Globus pallidus (tissue), 1 donor: ENCODE measurements around the gene TMSB15B.
"Not testable (repeated sequence)": the region's sequence is repeated elsewhere in the genome, so short reads cannot be mapped to it uniquely, and the experiment has no call there.

Source experiments
- DNase-seq: peaks from one replicate; pipeline ENCODE4 v3.0.0-alpha.2; 2015; ENCODE audit warnings: low spot score

The TMSB15B gene

GRCh38 chrX:103962411-103963278 is at the start of gene TMSB15B:
TMSB15B (plus strand) TSS chrX:103962627.
- not testable (repeated sequence) for DNase-seq

GRCh38 chrX:103913356-103914020 is 48.9 kb upstream of the TMSB15B start:
- no peak for DNase-seq

GRCh38 chrX:103918050-103918449 is 44.4 kb upstream of the TMSB15B start:
- peak; percentile 42 for DNase-seq

GRCh38 chrX:103918571-103919269 is 43.7 kb upstream of the TMSB15B start:
- DNase-seq: peak; percentile 32

- DNase-seq: peak; percentile 16
These were observed 43.2 kb upstream of the TMSB15B start for GRCh38 chrX:103919270-103919637.

GRCh38 chrX:103920515-103920914 is 41.9 kb upstream of the TMSB15B start:
- not testable (repeated sequence) for DNase-seq

- no peak for DNase-seq
These were observed 35.4 kb upstream of the TMSB15B start for GRCh38 chrX:103927030-103927429.

- DNase-seq: no peak
These were observed 34.8 kb upstream of the TMSB15B start for GRCh38 chrX:103927633-103928032.

GRCh38 chrX:103932133-103932532 is 30.3 kb upstream of the TMSB15B start:
- DNase-seq: no peak

- not testable (repeated sequence) for DNase-seq
These were observed 22.2 kb upstream of the TMSB15B start for GRCh38 chrX:103940257-103940656.

GRCh38 chrX:103941201-103941975 is 21.0 kb upstream of the TMSB15B start:
- peak; percentile 19 for DNase-seq

GRCh38 chrX:103949506-103949905 is 12.9 kb upstream of the TMSB15B start:
- DNase-seq: no peak

- DNase-seq: no peak
These were observed 9.1 kb upstream of the TMSB15B start for GRCh38 chrX:103953353-103953752.

GRCh38 chrX:103954259-103954658 is 8.2 kb upstream of the TMSB15B start:
- no peak for DNase-seq

- DNase-seq: not testable (repeated sequence)
These were observed 1.8 kb upstream of the TMSB15B start for GRCh38 chrX:103960599-103960998.

- not testable (repeated sequence) for DNase-seq
These were observed 21.1 kb downstream of the TMSB15B start for GRCh38 chrX:103983508-103983907.

- DNase-seq: no peak
These were observed 36.8 kb downstream of the TMSB15B start for GRCh38 chrX:103999234-103999633.

GRCh38 chrX:104008831-104009230 is 46.4 kb downstream of the TMSB15B start:
- no peak for DNase-seq

- no peak for DNase-seq
These were observed 50.7 kb downstream of the TMSB15B start for GRCh38 chrX:104013158-104013557.

GRCh38 chrX:104013606-104014005 is 51.2 kb downstream of the TMSB15B start, which contains the start of gene H2BW1:
H2BW1 (minus strand) TSS chrX:104013708; CDS start chrX:104013576, 132 bp downstream.
- DNase-seq: no peak

GRCh38 chrX:104015576-104015975 is 53.1 kb downstream of the TMSB15B start:
- not testable (repeated sequence) for DNase-seq
